Choroid plexus epithelial cell (primary cell): ENCODE measurements around the gene FAM3B.
"Not testable (repeated sequence)": the region's sequence is repeated elsewhere in the genome, so short reads cannot be mapped to it uniquely, and the experiment has no call there.

Experiments
- DNase-seq: peaks from one replicate; pipeline ENCODE4 v3.0.0-alpha.2; 2010; ENCODE audit warnings: low read depth
- H3K4me3 ChIP-seq: 2 replicates; pipeline ENCODE4 v1.5.1; 2011; ENCODE audit warnings: low read depth, mild to moderate bottlenecking, control low read depth, low read length, moderate library complexity
- TF ChIP-seq, protein P1 (sequence below): conservative IDR thresholded peaks from 2 replicates; pipeline ENCODE4 v1.5.1; 2011; ENCODE audit warnings: low read depth, mild to moderate bottlenecking, control low read depth, inconsistent platforms, low read length, moderate library complexity

The FAM3B gene

GRCh38 chr21:41302976-41303375 lies 13.6 kb upstream of the FAM3B start:
- no peak overlapping the region for H3K4me3 ChIP-seq
- DNase-seq: no peak
- TF ChIP-seq, protein P1, sequence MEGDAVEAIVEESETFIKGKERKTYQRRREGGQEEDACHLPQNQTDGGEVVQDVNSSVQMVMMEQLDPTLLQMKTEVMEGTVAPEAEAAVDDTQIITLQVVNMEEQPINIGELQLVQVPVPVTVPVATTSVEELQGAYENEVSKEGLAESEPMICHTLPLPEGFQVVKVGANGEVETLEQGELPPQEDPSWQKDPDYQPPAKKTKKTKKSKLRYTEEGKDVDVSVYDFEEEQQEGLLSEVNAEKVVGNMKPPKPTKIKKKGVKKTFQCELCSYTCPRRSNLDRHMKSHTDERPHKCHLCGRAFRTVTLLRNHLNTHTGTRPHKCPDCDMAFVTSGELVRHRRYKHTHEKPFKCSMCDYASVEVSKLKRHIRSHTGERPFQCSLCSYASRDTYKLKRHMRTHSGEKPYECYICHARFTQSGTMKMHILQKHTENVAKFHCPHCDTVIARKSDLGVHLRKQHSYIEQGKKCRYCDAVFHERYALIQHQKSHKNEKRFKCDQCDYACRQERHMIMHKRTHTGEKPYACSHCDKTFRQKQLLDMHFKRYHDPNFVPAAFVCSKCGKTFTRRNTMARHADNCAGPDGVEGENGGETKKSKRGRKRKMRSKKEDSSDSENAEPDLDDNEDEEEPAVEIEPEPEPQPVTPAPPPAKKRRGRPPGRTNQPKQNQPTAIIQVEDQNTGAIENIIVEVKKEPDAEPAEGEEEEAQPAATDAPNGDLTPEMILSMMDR: no peak

DNA sequence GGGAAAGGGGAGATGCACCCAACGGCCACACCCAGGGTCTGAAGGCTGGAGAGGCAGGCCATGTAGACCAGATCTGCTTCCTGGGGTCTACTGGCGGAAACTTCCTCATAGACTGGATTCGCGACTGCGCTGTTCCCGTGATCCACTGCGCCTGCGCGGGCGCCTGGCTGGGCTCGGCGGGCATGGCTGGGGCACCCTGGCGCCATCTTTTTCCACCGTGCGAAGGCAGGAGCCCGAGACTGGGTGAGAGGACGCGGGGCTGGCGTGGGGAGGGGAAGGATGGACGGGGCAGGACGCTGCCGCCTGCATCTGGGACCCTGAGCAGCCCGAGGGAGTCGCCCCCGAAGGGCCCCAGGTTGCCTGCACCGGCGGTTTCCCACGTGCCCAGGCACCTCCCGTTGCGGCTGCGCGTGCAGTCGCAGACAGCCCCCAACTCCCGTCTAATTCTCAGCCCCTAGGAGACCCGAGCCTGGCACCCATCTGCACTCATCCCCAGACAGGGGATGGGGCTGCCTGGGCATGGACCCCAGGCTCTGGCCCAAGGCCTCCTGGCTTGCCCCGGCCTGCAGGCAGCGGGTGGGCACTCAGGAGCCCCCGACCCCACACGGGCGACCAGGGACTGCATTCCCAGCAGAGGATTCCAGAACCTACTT lies 12.4 kb upstream of the FAM3B start:
- no peak overlapping the region for H3K4me3 ChIP-seq
- TF ChIP-seq, protein P1: no peak
- DNase-seq: no peak

- DNase-seq: no peak
- H3K4me3 ChIP-seq: no peak overlapping the region
- TF ChIP-seq, protein P1: no peak
These were observed 9.4 kb upstream of the FAM3B start for GRCh38 chr21:41307219-41307618.

- DNase-seq, H3K4me3 ChIP-seq: not testable (repeated sequence)
These were observed 3.1 kb upstream of the FAM3B start for GRCh38 chr21:41313285-41314164.

DNA sequence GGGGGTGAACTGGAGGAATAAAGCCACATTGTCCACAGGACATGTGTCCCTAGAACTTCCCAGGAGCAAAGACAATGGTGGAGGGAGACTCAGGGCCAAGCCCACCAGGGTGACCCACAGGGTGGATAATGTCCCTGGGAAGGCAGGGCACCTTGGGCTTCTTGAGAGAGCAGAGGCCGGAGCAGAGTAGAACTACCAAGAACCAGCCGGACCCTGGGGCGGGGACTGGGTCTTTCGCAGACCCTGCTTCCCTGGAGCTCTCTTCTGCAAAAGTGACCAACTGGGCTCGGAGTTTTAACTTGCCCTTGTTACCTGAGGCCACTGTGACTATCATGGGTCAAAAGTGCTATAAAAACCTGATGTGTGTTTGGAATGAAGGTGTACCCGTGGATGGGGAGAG lies 875 bp upstream of the FAM3B start:
- DNase-seq: no peak
- H3K4me3 ChIP-seq: no peak overlapping the region
- TF ChIP-seq, protein P1: no peak

GRCh38 chr21:41317063-41317392 lies 427 bp downstream of the FAM3B start:
- DNase-seq: no peak
- no peak overlapping the region for H3K4me3 ChIP-seq
- TF ChIP-seq, protein P1: no peak

- no peak for DNase-seq
- H3K4me3 ChIP-seq: no peak overlapping the region
- TF ChIP-seq, protein P1: no peak
These were observed 857 bp downstream of the FAM3B start for GRCh38 chr21:41317458-41317857.
